Midbrain (tissue), 1 donor: Measurements from ENCODE around the gene DOCK6.

Experiments
- DNase-seq: peaks from one replicate; lab custom pipeline; 2025; lab: John Stamatoyannopoulos, UW

The DOCK6 gene

GRCh38 chr19:11278670-11279069 lies 16.3 kb upstream of the DOCK6 start:
- no peak for DNase-seq

DNA sequence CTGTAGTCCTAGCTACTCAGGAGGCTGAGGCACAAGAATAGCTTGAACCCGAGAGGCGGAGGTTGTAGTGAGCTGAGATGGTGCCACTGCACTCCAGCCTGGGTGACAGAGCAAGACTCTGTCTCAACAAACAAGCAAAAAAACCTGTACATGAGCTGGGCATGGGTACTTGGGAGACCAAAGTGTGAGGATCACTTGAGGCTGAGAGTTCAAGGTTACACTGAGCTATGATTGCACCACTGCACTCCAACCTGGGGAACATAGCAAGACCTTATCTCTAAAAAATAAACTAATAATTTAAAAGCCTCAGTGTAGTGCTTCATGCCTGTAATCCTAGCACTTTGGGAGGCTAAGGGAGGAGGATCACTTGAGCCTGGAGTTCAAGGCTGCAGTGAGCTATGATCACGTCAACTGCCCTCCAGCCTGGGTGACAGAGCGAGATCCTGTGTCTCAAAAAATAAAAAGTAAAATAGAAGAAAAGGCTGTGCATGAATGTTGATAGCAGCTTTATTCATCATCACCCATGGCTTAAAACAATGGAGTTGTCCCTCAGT lies 12.3 kb upstream of the DOCK6 start:
- DNase-seq, result no peak

GRCh38 chr19:11273989-11274388 lies 11.7 kb upstream of the DOCK6 start:
- no peak for DNase-seq

DNA sequence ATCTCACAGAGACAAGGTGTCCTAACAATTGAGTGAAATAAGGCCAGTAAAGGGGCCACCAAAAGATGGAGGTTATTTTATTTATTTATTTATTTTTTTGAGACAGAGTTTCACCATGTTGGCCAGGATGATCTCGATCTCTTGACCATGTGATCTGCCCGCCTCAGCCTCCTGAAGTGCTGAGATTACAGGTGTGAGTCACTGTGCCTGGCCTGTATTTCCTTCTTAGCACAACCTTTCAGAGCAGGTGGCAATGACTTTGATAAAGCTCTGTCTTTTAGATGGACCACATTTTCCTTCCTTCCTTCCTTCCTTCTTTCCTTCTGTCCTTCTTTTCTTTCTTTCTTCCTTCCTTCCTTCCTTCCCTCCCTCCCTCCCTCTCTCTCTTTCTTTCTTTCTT lies 11.0 kb upstream of the DOCK6 start:
- no peak for DNase-seq

GRCh38 chr19:11269408-11269807 lies 7.1 kb upstream of the DOCK6 start:
- no peak for DNase-seq

GRCh38 chr19:11268783-11269267 lies 6.5 kb upstream of the DOCK6 start:
- DNase-seq, result no peak

- no peak for DNase-seq
Observed at GRCh38 chr19:11267316-11268085, 5.2 kb upstream of the DOCK6 start.

DNA sequence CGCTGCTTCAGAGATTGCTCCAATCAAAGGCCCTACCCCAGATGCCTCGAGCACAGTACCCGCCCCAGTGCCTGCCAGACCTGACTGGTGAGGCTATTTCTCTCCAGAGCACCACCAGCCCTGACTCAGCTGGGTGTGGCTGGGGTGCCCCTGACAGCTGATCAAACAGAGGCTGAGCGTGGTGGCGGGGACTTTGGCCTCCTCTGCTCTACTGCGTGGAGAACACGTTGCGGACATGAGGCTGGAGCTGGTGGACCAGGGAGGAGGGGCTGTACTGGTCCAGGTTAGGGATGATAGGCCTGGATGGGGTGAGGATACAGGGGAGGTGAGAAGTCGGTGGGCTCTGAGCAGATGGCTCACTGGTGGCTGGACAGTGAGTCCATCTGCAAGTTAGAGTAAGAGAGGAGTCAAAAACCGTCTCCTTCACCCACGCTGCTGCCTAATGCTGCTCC lies 3.5 kb upstream of the DOCK6 start:
- no peak for DNase-seq

DNA sequence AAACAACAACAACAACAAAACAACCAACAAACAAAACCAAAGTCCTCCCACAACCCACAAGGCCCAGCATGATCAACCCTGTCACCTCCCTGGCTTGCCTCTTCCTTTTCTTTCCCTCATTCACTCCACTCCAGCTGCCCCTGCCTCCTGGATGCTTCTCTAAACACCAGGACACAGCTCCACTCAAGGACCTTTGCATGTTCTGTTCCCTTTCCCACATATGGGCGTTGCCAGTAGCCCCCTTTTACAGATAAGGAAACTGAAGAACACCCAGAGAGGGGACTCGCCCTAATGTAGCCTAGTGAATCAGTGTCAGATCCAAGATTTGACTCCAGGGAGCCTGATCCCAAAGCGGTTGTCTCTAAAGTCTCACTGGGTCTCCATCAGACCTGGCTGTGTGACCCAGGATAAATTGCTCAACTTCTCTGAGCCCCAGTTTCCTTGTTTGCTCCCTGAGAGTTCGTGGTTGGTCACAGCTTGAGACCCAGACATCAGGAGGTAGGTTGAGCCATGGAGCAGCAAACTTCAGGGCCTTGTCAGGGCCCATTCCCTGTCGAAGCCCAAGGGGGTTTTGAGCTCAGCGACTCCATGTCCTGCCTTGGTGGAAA lies 3.0 kb upstream of the DOCK6 start:
- no peak for DNase-seq

DNA sequence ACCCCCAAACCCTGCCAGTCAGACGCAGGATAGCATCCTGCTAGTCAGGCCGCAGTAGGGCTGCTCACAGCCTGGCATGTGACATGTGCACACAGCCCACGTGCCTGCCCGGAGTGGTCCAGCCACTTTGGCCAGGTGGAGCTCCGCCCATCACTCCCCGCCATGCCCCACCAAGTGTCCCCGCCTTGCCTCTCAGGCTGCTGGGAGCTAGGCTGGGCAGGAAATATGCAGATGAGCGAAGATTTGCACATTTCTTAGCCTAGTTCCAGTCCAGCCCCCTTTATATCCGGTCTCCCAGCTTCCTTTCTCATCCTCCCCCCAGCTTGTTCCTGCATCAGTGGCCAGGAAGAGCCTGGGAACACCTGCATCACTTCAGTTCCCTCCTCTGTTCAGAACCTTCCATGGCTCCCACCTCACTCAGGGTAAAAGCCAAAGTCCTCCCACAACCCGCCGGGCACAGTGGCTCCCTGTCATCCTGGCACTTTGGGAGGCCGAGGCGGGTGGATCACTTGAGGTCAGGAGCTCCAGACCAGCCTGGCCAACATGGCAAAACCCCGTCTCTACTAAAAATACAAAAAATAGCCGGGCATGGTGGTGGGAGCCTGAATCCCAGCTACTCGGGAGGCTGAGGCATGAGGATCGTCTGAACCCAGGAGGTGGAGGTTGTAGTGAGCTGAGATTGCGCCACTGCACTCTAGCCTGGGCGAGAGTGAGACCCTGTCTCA lies 2.3 kb upstream of the DOCK6 start:
- no peak for DNase-seq

DNA sequence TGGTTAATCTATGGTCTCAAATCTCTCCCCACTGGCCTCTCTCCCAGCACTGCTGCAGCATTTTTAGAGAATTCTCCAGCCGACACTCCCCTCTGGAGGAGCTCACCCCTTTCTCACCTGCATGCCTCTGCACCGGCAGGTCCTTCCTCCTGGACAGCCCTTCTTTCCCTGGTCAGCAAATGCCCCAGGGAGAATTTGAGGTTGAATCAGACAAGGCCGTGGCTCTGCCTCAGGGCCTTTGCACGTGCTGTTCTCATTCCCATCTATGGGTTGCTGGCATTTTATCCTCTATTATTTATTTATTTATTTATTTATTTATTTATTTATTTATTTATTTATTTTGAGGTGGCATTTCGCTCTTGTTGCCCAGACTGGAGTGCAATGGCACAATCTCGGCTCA lies 1.4 kb upstream of the DOCK6 start:
- no peak for DNase-seq

DNA sequence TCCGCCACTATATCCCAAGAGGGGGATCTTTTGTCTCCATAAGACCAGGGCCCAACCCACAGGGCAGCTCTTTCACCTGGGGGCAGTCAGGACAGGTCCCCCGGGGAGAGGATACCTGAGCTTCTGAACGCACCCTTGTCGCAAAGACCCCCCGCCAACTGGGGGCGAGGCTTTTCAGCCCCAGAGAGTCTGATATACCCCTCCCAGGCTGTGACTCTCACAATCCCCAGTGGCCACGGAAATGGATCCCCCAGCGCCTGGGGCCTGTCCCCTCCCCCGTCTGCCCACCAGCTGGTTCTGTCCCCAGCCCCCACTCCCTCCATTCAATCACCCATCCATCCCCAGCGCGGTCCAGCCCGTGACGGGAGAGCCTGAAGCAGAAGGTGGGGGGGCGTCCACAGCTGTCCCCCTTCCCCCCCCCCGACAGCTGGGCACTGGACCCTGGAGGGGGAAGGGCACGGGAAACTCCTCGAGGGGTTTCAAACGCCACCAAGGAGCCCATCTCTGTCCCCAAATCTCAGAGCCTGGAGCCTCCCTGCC lies 823 bp downstream of the DOCK6 start:
- DNase-seq, result no peak

DNA sequence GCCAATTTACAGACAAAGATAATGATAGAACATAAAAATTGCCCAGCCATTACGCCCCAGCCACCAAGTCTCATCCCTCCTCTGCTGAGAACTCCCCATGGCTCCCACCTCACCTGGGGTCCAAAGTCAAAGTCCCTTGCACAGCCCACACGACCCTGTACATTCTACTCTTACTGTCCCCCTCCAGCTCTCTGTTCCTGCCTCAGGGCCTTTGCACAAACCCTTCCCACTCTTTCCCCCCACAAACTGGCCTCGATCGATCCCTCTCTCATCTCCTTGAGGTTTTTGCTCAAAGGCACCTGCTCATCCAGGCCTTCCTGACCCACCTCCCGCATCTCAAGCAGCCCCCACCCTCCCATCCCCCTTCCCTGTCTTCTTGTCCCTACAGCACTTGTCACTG lies 1.3 kb downstream of the DOCK6 start:
- DNase-seq, result no peak

GRCh38 chr19:11257846-11258380 lies 4.4 kb downstream of the DOCK6 start:
- no peak for DNase-seq

GRCh38 chr19:11256189-11256588 lies 6.1 kb downstream of the DOCK6 start:
- DNase-seq, result no peak

DNA sequence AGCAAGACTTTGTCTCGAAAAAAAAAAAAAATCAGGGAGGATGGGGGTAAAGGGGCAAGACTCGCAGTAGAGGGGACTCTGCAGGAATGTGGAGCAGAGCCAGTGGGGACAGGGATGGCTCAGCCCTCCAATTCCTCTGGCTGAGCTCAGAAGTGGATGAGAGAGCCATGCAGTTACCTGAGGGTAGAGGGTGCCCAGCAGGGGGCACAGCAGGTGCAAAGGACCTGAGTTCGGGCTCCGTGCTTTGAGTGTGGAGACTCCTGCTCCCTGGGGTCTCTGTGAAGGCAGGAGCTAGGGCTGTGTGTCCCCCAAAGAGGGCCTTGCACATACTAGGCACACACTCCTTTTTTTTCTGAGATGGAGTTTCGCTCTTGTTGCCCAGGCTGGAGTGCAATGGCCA lies 7.7 kb downstream of the DOCK6 start:
- DNase-seq, result no peak

DNA sequence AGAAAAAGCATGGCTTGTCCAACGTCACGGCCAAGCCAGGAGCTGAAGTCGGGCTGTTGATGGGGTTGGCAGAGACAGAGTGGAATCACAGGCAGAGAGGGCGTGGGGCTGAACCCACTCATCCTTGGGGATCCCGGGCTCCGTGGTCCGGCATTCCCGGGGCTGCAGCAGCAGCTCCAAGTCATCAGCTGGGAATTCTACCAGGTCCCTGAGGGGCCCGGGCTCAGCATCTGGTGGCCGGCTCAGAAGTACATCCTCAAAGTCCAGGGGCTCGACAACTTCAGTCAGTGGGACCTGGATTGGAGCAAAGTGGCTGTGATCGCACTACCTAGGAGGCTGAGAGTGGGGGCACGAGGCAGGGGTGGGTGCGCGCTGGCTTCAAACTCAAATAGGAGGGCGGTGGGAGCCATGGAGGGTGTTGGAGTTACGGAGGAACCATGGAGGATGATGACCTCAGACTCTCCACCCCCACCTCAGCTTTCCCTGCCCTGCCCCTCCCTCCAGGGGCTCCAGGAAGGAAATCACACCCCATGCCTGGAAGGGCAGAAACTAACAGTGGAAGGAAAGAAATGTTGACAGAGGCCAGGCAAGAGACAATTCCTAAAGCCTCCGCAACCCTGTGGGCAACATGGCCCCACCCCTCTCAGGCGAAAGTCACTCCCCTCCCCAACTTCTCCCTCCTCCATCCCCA lies 9.5 kb downstream of the DOCK6 start:
- no peak for DNase-seq

DNA sequence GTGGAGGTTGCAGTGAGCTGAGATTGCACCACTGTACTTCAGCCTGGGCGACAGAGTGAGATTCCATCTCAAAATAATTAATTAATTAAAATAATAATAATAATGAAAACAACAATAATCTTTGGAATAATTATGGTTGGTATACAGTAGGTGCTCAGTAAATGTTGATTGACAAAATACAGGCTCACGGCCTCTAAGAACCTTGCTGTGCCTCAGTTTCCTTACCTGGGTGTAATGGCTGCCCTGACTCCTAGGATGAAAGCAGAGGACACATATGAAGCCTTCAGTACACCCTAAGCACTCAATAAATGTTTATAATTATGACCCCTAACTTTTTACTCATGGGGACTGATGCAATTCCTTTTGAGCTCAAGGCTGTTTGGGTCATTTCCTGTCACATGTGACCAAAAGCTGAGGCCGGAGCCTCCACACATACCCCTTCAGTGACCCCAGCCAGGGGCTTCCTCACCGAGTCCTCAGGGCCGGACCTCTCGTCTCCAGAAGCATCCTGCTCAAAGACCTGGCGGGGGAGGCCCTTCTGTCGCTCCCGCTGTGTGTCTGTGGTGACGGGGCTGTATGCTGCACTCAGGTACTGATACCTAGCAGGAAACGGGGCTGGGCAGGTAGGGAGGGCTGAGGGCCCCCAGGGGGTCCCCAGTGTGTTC lies 10.5 kb downstream of the DOCK6 start:
- DNase-seq, result no peak

DNA sequence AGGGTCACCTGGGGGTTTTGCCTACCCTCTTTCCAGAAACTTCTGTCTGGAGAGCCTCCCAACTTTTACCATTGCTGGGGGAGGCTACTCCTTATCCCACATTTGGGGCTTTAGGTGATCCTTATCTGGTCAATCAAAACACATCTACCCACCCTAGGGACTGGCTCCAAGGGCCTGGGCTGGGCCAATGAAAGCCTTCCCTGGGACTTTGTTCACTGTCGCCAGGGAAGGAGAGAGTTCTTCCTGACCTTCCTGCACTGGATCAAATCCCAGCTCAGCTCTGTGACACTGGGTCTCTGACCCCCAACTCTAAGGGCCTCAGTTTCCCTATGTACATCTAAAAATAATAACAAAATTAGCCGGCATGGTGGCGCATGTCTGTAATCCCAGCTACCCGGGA lies 11.1 kb downstream of the DOCK6 start:
- DNase-seq, result no peak

DNA sequence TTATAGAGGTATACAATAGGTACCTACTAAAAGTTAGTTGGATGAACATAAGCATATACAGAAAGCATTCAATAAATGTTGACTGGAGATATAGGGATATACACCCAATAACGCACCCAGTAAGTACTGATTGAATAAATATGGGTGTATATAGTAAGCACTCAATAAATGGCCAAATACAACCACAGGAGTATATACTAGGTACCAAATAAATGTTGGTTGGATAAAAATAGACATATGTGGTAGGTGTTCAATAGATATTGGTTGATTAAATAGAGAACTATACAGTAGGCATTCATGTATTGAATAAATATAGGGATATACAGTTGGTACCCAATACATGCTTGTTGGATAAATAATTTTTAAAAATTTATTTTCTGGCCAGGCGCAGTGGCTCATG lies 13.5 kb downstream of the DOCK6 start:
- no peak for DNase-seq

DNA sequence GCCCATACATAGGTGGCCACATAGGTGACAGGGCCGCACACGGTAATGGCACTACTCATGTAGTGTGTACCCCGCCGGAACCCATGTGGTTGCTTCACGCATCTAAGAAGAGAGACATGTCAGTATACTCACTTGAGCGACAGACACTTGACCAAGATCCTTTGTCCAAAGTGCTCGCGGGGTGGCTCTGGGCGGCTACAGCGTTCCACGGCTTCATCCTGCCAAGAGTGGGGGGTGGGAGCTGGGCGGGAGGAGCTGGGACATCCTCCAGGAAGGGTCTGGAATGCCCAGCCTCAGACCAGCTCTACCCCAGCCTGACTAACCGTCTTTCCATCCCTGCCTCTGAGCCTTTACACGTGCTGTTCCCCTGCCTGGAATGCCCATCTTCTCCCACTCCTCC lies 14.4 kb downstream of the DOCK6 start:
- DNase-seq, result no peak
